Inflammatory macrophage treated with lipopolysaccharide for 1 hour (primary cell): ENCODE results near the gene BCAS1.

Experiments
- DNase-seq, 2 donors: peaks; one replicate each; pipeline ENCODE4 v3.0.0-alpha.2; 2020 to 2022

BCAS1 gene

DNA sequence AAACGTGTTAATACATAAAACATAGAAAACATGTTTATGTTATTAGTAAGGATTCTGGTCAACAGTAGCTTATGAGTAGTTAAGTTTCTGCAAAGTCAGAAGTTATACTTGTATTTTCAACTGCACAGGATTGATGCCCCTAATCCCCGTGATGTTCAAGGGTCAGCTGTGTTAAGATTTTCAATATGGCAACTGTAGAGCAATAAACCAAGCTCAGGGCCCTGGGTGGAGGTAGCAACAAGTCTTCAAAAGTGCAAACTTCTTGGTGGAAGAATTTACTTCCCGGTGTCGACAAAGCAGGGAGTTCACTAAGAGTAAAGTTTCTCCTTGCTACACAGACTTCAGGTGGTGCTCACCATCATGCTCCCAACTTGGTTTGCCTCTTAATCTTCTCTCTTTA, 4.1 kb upstream of the BCAS1 start:
- no peak for DNase-seq

GRCh38 chr20:54073288-54073687, 2.9 kb upstream of the BCAS1 start:
- no peak for DNase-seq

GRCh38 chr20:54069501-54069971, 858 bp downstream of the BCAS1 start:
- DNase-seq: no peak

DNA sequence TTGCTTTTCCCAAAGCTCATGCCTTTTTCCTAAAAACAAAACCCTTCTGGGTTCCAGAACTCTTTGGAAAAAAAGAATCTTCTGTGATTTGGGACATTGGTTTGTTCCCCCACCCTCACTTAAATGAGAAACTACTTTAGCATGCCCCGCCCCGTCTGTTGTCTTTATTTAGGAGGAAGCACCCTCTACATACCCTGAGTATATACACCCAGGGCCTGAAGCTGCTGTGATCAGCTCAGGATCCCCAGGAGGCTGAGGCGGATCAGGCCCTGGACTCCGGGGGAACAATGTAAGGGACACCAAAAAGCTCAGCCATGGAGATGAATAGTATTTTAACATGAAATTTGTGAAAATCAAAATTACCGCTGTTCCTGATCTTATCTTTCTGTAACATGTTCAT, 1.4 kb downstream of the BCAS1 start:
- DNase-seq: no peak

- no peak for DNase-seq
Observed at GRCh38 chr20:54068495-54068894, 1.9 kb downstream of the BCAS1 start.

- DNase-seq: no peak
Observed at GRCh38 chr20:54067606-54068174, 2.7 kb downstream of the BCAS1 start.

DNA sequence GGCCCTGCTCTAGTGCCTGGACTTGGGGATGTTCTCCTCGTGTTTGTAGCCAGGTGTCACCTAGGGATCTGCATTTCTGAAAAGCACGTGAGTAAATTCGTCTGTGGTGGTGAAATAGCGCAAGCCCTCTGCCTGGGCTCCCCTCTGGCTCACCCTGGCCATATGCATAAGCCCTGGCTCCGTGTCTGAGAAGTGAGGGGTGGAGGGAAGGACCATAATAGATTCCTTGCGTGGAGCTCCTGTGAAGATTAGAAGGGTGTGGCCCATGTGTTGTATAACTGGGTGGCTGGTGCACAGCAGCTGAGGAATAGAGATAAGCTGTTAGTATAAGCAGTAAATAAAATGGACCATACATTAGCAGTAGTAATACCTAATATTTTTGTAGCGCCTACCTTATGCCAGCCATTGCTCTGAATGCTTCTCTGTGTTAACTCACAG, 4.8 kb downstream of the BCAS1 start:
- DNase-seq: no peak

- DNase-seq: no peak
Observed at GRCh38 chr20:54064939-54065338, 5.5 kb downstream of the BCAS1 start.

DNA sequence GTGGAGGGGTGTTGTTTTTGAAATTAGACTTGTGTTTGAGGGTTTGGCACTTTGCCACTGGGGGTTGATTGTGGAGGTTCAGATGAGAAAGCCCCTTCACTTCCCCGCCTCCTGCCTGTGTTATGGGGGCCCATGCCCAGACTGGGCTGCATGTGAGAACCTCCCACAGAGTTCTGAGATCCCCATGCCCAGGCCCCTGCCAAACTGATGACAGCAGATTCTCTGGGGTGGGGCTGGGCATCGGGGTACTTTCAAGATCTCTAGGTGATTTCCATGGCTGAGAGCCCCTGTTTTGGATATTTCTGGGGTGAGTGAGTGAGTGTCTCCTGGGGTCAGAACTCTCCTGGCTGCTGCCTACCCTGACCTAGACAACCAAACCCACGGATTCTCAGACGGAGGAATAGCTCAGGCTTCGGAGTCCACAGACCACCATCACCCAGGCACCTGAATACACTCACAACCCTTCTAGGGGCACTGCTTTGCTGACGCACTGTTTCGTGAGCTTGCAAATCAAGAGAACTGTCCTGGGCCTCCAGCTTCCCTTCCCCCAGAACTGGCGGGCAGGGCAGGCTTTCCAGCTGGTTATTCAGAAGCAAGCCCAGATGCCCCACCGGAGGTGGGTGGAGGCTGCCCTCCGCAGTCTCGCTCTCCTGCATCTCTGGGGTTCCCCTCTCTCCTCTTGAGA, 6.3 kb downstream of the BCAS1 start:
- no peak for DNase-seq

- DNase-seq: no peak
Observed at GRCh38 chr20:54063580-54063979, 6.8 kb downstream of the BCAS1 start.

- DNase-seq: peak; percentile 53 to 54
Observed at GRCh38 chr20:54062812-54063280, 7.5 kb downstream of the BCAS1 start.

GRCh38 chr20:54061101-54061881, 9.1 kb downstream of the BCAS1 start:
- peak in 1 of 2 donors; percentile 35 for DNase-seq

DNA sequence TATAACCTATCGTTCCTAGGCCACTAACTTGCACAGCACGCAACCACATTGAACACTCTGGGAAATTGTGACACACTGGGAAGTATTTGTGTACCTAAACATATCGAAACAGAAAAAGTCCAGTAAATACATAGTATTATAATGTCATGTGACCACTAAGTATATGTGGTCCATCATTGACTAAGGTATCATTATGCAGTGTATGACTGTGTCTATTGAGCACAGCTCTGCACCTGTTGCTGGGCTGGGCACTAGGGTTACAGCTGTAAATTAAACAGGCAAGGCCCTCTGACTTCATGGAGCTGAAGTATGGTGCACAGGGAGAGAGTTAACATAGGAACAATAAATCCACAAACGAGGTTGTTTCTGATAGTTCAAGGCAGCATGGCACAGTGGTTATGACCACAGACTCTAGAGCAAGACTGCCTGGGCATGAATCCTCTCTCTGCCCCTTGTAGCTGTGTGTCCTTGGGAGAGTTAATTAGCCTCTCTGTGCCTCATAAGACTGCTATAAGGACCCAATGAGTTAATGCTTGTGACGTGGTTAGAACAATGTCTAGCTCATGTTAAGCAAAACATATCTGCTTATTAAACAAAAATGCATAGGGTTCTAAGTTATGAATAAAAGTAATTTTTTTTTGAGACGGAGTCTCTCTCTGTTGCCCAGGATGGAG, 10.6 kb downstream of the BCAS1 start:
- DNase-seq: no peak

- DNase-seq: no peak
Observed at GRCh38 chr20:54058420-54059139, 11.8 kb downstream of the BCAS1 start.

DNA sequence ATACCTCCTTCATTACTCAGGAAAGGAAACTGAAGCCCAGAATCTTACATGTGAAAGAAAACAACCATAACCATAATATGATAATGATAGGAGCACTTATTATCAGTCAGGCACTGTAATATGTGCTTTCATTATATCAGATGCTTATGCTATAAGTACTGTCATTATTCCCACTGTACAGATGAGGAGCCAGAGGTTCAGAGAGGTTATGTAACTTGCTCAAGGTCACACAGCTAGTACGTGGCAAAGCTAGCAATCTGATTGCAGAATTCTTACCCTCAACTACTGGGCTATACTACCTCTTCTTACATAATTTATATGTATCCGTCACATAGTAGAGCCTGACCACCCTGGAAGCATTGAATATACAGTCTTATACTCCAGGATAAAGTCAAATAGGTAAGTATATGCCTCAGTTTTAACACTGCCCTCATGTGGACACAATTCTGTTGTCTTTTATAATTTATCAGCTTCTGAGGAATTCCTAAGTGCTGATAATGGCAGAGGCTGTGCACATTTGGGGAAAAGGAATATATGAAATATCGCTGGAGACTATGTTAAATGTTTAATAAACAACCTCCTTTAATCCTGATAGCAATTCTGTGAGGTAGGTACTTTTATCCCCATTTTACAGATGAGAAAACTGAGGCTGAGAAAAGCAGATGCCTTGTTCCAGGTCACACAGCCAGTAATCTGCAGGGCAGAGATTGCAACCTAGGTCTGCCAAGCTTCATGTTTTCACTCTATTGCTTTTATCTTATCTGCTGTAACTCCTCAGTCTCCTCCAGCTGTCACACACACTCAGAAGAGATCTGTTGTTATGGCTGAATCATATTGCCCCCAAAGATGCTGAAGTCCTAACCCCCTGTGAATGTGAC, 13.4 kb downstream of the BCAS1 start:
- no peak for DNase-seq

DNA sequence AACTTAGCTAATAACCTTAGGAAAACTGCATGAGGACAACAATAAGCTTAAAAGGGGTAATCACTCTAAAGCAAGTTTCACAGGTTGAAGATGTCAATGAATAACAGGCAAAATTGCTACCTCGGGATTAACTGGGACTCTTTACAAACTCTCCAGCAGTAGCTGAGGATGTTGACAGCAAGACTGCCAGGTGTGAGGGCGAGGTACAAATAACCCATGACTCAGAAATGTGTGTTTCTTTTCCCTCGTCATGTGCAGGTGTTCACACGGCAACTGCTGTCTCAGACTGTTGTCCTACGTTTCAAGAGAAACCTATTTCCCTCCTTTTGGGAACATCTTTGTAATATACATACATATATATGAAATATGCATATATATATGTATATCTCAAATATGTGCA, 15.9 kb downstream of the BCAS1 start:
- DNase-seq: no peak

DNA sequence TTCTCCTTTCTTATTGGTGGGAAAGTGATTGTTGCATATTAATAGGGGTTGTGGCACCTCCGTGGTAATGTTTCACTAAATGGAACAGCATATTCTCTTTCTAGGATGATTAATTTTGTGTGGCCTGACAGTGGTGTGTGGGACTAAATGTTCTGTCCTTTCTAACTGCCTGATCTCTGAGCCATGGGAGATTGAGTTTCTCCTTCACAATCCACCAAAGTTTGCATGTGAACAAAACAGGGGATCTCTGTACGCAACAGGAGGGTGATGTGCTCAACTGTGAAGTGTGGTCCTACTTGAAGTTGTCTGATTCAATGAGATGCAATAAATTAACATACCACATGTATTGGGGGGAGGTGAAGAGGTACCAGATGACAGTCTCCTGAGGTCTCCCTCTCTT, 19.3 kb downstream of the BCAS1 start:
- DNase-seq: no peak

GRCh38 chr20:54048891-54049545, 21.4 kb downstream of the BCAS1 start:
- no peak for DNase-seq

DNA sequence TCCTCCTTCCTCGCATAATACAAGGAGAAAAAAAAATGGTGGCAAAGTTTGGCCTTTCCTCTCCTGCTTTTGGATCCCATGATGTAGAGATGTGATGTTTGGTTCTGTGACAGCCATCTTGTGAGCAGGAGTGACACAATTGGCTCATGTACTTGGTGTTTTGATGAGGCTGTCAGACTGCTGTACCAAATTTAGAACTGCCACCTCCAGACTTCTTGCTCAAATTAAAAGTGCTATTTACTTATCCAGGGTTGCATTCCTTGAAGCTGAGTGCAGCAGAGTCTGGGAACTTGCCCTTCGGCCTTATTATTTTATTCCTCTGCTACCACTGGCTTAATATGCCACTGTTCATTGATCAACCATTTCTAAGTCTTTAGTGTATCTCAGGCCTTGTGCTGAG, 21.9 kb downstream of the BCAS1 start:
- DNase-seq: no peak

- peak; percentile 19 to 41 for DNase-seq
Observed at GRCh38 chr20:54047720-54048119, 22.7 kb downstream of the BCAS1 start.

- DNase-seq: peak in 1 of 2 donors; percentile 52
Observed at GRCh38 chr20:54047048-54047447, 23.3 kb downstream of the BCAS1 start.
